KMS-11 (cell line): ENCODE data around the gene ARHGAP4.

Experiments used
- H2AFZ ChIP-seq: fragments of 200-600 bp; sonication (generic); 2 replicates; pipeline ENCODE4 v1.6.1; 2016; ENCODE audit warnings: antibody characterized with exemption, mixed run types, low read depth
- H3K27ac ChIP-seq: fragments of 200-600 bp; sonication (generic); 2 replicates; pipeline ENCODE4 v1.6.1; 2016; ENCODE audit warnings: mild to moderate bottlenecking, mixed run types
- H3K27me3 ChIP-seq: fragments of 200-600 bp; sonication (generic); 2 replicates; pipeline ENCODE4 v1.6.1; 2017; ENCODE audit warnings: mild to moderate bottlenecking, low read depth, mixed run types, moderate library complexity; ENCODE audit not compliant: insufficient read depth
- H3K36me3 ChIP-seq: fragments of 200-600 bp; sonication (generic); 2 replicates; pipeline ENCODE4 v1.6.1; 2017; ENCODE audit warnings: mild to moderate bottlenecking, mixed run types; ENCODE audit not compliant: insufficient read depth
- H3K4me1 ChIP-seq: fragments of 200-600 bp; sonication (generic); 2 replicates; pipeline ENCODE4 v1.6.1; 2016; ENCODE audit warnings: mild to moderate bottlenecking, low read depth, mixed run types; ENCODE audit not compliant: poor library complexity, severe bottlenecking
- H3K4me2 ChIP-seq: fragments of 200-600 bp; sonication (generic); 2 replicates; pipeline ENCODE4 v1.7.0; 2016; ENCODE audit warnings: mild to moderate bottlenecking, mixed run types
- H3K4me3 ChIP-seq: fragments of 200-600 bp; sonication (generic); IDR thresholded peaks from 2 replicates; pipeline ENCODE4 v1.6.1; 2017; ENCODE audit warnings: low read depth, low read length, mixed read lengths; ENCODE audit not compliant: insufficient read depth
- H3K79me2 ChIP-seq: fragments of 200-600 bp; sonication (generic); 2 replicates; pipeline ENCODE4 v1.6.1; 2016; ENCODE audit warnings: low read depth, mixed run types; ENCODE audit not compliant: insufficient read depth
- H3K9ac ChIP-seq: fragments of 200-600 bp; sonication (generic); 2 replicates; pipeline ENCODE4 v1.6.1; 2016; ENCODE audit warnings: mild to moderate bottlenecking, mixed run types
- H4K20me1 ChIP-seq: fragments of 200-600 bp; sonication (generic); 2 replicates; pipeline ENCODE4 v1.6.1; 2016; ENCODE audit warnings: mild to moderate bottlenecking, mixed run types; ENCODE audit not compliant: insufficient read depth
- TF ChIP-seq, protein P1 (sequence below): fragments of 200-600 bp; sonication (generic); conservative IDR thresholded peaks from 2 replicates; pipeline ENCODE4 v1.6.1; 2017; ENCODE audit warnings: low read depth, mild to moderate bottlenecking, antibody characterized with exemption, low read length, moderate library complexity, mixed read lengths

ARHGAP4 gene

GRCh38 chrX:153944800-153945150 lies 18.7 kb upstream of the ARHGAP4 start:
- TF ChIP-seq, protein P1, sequence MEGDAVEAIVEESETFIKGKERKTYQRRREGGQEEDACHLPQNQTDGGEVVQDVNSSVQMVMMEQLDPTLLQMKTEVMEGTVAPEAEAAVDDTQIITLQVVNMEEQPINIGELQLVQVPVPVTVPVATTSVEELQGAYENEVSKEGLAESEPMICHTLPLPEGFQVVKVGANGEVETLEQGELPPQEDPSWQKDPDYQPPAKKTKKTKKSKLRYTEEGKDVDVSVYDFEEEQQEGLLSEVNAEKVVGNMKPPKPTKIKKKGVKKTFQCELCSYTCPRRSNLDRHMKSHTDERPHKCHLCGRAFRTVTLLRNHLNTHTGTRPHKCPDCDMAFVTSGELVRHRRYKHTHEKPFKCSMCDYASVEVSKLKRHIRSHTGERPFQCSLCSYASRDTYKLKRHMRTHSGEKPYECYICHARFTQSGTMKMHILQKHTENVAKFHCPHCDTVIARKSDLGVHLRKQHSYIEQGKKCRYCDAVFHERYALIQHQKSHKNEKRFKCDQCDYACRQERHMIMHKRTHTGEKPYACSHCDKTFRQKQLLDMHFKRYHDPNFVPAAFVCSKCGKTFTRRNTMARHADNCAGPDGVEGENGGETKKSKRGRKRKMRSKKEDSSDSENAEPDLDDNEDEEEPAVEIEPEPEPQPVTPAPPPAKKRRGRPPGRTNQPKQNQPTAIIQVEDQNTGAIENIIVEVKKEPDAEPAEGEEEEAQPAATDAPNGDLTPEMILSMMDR, result no peak
- H3K4me3 ChIP-seq, result no peak overlapping the region
- H3K27ac ChIP-seq, result no peak overlapping the region
- H3K79me2 ChIP-seq, result no peaks in the 10 kb centered on the region
- no peak overlapping the region for H3K9ac ChIP-seq
- no peaks in the 10 kb centered on the region for H3K27me3 ChIP-seq
- H3K4me2 ChIP-seq, result no peak overlapping the region
- no peaks in the 10 kb centered on the region for H3K36me3 ChIP-seq
- H4K20me1 ChIP-seq, result no peaks in the 10 kb centered on the region
- H2AFZ ChIP-seq, result no peak overlapping the region
- H3K4me1 ChIP-seq, result peaks cover 4% of the 10 kb centered on the region

DNA sequence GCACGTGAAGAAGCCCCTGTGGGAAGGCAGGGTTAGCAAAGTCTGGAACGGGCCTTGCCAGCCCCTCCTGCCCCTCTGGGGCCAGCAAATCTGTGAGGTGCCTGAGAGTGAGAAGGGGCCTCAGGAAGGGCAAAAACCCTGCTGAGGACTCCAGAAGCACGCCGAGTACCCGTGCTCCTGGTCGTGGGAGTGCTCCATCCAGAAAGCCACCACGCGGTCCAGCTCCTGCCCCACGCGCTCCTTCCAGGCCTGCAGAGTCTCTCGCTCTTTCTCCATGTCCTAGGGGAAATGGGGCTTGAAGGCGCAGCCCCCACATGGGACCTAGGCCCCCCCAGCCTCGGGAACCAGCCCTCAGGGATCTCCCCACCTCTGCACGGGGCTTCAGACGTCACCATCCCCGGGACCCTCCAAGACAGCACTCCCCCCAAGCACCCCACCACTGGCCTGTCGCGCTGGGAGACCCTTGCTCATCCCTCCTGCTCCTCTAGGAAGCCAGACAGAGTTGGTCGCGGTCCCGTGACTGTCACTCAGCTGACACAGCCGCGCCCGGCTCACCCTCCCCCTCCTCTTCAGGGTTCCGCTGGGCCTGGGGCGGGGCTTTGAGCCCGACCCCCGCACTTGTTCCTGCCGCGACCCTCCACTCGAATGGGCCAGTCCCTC lies 18.2 kb upstream of the ARHGAP4 start, which contains the start of gene RENBP:
Gene RENBP, minus strand, starts transcription at position 504 of the 660 bp plus-strand sequence. Its CDS starts 33 bp downstream, at position 471.
- no peak within 1 kb of the TSS for H3K9ac ChIP-seq

DNA sequence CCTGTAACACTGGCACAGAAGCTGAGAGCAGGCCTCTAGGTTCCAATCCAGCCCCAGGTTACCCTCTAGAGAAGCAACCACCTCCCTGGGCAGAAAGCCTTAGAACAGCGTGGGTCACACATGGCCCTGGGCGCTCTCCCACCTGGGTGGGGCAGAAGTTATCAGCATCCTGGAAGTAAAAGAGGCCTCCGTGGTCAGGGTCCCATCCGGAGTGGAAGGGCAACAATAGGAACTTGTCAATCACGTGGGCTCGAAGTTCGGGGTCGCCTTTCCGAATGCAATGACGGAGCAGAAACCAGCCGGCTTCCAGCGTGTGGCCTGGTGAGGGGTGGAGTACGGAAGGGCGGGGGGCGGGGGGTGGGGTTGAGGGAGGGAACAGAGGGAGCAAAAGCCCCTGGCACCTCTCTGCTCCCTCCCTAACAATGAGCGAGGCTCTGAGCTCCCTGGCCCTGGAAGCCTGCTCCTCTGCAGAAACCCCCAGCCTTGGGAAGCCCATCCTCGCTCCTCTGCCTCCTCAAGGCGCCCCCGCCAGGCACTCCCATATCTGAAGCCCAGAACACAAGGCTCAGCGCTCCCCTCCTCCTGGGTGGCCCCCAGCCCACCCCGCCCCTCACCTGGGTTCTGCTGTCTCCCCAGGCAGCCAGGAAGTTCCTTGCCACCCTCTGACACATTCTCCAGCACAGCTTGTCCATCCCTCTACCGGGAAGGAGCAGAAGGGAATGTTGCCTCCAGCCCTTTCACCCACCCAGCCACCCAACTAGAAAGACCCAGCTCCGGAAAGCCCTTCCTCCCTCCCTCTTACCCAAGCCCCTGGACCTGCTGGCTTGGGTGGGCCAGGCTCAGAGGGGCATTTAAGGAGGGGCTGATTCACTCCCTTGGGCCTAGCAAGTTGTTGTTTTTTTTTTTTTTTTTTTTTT lies 15.5 kb upstream of the ARHGAP4 start:
- H3K4me2 ChIP-seq, result no peak overlapping the region
- H3K79me2 ChIP-seq, result no peaks in the 10 kb centered on the region
- H3K36me3 ChIP-seq, result no peaks in the 10 kb centered on the region
- no peak overlapping the region for H3K27ac ChIP-seq
- H3K27me3 ChIP-seq, result no peaks in the 10 kb centered on the region
- no peak overlapping the region for H2AFZ ChIP-seq
- no peak overlapping the region for H3K9ac ChIP-seq
- H4K20me1 ChIP-seq, result no peaks in the 10 kb centered on the region
- no peak overlapping the region for H3K4me3 ChIP-seq
- no peaks in the 10 kb centered on the region for H3K4me1 ChIP-seq
- TF ChIP-seq, protein P1, result no peak

More for the DNA sequence above, 18.2 kb upstream of the ARHGAP4 start, which contains the start of gene RENBP:
- Histone ChIP-seq H2AFZ (no peak within 1 kb of the TSS), H4K20me1 (no peaks in the 10 kb centered on the region), H3K4me3 (no peak within 1 kb of the TSS), H3K27me3 (no peaks in the 10 kb centered on the region), H3K36me3 (no peaks in the 10 kb centered on the region), H3K79me2 (no peaks in the 10 kb centered on the region), H3K27ac (no peak within 1 kb of the TSS), H3K4me2 (no peak within 1 kb of the TSS), H3K4me1 (peaks cover 4% of the 10 kb centered on the region)
- TF ChIP-seq, protein P1, result no peak

GRCh38 chrX:153939573-153939972 lies 13.5 kb upstream of the ARHGAP4 start:
- Histone ChIP-seq H3K27ac (no peak overlapping the region), H4K20me1 (no peaks in the 10 kb centered on the region), H2AFZ (no peak overlapping the region), H3K27me3 (no peaks in the 10 kb centered on the region), H3K4me2 (no peak overlapping the region), H3K79me2 (0 out of 2 replicates have a peak, but pooled peaks cover under 1% of the 10 kb centered on the region), H3K4me1 (no peaks in the 10 kb centered on the region), H3K9ac (no peak overlapping the region), H3K36me3 (no peaks in the 10 kb centered on the region), H3K4me3 (no peak overlapping the region)
- TF ChIP-seq, protein P1, result no peak
